Measurements from ENCODE around the gene DDX41. TPM values are rescaled to one million over a fixed set of nuclear protein-coding genes. Genes with fewer than 3 reads are reported as not detected.

Gene DDX41
- total RNA-seq, 1 experiment from 2014 or later, result 136 TPM

DNA sequence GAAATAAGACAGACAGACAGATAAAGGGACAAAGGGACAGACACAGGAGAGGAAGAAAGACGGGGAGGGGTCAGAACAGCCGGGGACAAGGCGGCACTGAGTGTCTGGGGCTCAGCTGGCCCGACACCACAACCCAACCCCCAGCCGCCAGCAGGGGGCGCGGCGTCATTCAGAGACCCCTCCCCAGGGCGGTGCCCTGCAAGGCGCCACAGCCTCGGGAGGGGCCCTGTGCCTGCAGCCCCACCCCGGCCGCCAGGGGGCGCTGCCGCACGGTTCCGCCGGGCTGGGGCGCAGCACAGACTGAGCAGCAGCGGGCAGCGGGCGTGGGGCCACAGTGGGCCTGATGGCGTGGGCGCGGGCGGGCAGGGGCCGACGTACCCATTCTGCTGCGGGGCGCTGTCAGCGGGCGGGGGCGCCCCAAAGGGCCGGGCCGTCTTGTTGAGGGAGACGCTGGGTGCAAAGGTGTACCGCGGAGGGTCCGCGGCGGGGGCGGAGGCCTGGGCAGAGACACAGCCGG lies 25.3 kb downstream of the DDX41 start:
- POLR2A ChIA-PET, result interaction anchor here (0.6 to 6.1 kb wide), 3 partner anchors 10 to 34 kb away, joined by 3 to 43 read pairs (median 4); no protein-coding TSS in a partner anchor
- CTCF ChIA-PET, result interaction anchor here (0.5 to 11.2 kb wide), 17 partner anchors 10 to 609 kb away, joined by 3 to 230 read pairs (median 6); partner anchors contain the start of genes DBN1 and DOK3
- peak; percentile 57 for ATAC-seq
- Mint-ChIP-seq H3K4me3 (no peak overlapping the region), H3K9me3 (no peaks in the 10 kb centered on the region), H3K27me3 (ENCODE audit: low read depth) (no peaks in the 10 kb centered on the region), H3K36me3 (peaks cover 40% of the 10 kb centered on the region), H3K4me1 (peaks cover 27% of the 10 kb centered on the region), H3K27ac (peak overlapping the region; percentile 65; the same call in 1 of the 2 replicates)
- DNase-seq (ENCODE audit: low spot score), result peak; percentile 93
- TF ChIP-seq FOXP1 (CRISPR knock-in tag; IDR thresholded peaks at IDR 0.05; ENCODE audit: borderline replicate concordance) (0 out of 2 replicates have a peak, but pooled peaks have one; percentile 20), ZNF219 (CRISPR knock-in tag; IDR thresholded peaks at IDR 0.05; ENCODE audit: borderline replicate concordance) (no peak), FOXK1 (CRISPR knock-in tag; IDR thresholded peaks at IDR 0.05) (peak; percentile 77), CREB1 (CRISPR knock-in tag; IDR thresholded peaks at IDR 0.05) (no peak), PRRX2 (CRISPR knock-in tag; IDR thresholded peaks at IDR 0.05) (no peak), ZNF423 (CRISPR knock-in tag; IDR thresholded peaks at IDR 0.05) (peak; percentile 80), NR3C1 (CRISPR knock-in tag; conservative IDR thresholded peaks at IDR 0.05; ENCODE audit: low read depth) (no peak), ETV6 (CRISPR knock-in tag; IDR thresholded peaks at IDR 0.05) (peak; percentile 81; the same call in 1 of the 2 replicates), NFYB (CRISPR knock-in tag; conservative IDR thresholded peaks at IDR 0.05; ENCODE audit: low read depth) (no peak), SP1 (CRISPR knock-in tag; conservative IDR thresholded peaks at IDR 0.05) (peak; percentile 85), IRF2 (CRISPR knock-in tag; IDR thresholded peaks at IDR 0.05; ENCODE audit: borderline replicate concordance, low read depth) (no peak)
- TF ChIP-seq, protein P1, sequence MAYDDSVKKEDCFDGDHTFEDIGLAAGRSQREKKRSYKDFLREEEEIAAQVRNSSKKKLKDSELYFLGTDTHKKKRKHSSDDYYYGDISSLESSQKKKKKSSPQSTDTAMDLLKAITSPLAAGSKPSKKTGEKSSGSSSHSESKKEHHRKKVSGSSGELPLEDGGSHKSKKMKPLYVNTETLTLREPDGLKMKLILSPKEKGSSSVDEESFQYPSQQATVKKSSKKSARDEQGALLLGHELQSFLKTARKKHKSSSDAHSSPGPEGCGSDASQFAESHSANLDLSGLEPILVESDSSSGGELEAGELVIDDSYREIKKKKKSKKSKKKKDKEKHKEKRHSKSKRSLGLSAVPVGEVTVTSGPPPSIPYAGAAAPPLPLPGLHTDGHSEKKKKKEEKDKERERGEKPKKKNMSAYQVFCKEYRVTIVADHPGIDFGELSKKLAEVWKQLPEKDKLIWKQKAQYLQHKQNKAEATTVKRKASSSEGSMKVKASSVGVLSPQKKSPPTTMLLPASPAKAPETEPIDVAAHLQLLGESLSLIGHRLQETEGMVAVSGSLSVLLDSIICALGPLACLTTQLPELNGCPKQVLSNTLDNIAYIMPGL (CRISPR knock-in tag; IDR thresholded peaks at IDR 0.05), result peak; percentile 96
- TF ChIP-seq, protein P2, sequence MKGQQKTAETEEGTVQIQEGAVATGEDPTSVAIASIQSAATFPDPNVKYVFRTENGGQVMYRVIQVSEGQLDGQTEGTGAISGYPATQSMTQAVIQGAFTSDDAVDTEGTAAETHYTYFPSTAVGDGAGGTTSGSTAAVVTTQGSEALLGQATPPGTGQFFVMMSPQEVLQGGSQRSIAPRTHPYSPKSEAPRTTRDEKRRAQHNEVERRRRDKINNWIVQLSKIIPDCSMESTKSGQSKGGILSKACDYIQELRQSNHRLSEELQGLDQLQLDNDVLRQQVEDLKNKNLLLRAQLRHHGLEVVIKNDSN (CRISPR knock-in tag; IDR thresholded peaks at IDR 0.05), result no peak
- TF ChIP-seq, protein P3, sequence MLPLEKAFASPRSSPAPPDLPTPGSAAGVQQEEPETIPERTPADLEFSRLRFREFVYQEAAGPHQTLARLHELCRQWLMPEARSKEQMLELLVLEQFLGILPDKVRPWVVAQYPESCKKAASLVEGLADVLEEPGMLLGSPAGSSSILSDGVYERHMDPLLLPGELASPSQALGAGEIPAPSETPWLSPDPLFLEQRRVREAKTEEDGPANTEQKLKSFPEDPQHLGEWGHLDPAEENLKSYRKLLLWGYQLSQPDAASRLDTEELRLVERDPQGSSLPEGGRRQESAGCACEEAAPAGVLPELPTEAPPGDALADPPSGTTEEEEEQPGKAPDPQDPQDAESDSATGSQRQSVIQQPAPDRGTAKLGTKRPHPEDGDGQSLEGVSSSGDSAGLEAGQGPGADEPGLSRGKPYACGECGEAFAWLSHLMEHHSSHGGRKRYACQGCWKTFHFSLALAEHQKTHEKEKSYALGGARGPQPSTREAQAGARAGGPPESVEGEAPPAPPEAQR (CRISPR knock-in tag; IDR thresholded peaks at IDR 0.05), result no peak
- TF ChIP-seq, protein P4, sequence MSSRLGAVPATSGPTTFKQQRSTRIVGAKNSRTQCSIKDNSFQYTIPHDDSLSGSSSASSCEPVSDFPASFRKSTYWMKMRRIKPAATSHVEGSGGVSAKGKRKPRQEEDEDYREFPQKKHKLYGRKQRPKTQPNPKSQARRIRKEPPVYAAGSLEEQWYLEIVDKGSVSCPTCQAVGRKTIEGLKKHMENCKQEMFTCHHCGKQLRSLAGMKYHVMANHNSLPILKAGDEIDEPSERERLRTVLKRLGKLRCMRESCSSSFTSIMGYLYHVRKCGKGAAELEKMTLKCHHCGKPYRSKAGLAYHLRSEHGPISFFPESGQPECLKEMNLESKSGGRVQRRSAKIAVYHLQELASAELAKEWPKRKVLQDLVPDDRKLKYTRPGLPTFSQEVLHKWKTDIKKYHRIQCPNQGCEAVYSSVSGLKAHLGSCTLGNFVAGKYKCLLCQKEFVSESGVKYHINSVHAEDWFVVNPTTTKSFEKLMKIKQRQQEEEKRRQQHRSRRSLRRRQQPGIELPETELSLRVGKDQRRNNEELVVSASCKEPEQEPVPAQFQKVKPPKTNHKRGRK (CRISPR knock-in tag; IDR thresholded peaks at IDR 0.05; ENCODE audit: borderline replicate concordance), result no peak
- TF ChIP-seq, protein P5, sequence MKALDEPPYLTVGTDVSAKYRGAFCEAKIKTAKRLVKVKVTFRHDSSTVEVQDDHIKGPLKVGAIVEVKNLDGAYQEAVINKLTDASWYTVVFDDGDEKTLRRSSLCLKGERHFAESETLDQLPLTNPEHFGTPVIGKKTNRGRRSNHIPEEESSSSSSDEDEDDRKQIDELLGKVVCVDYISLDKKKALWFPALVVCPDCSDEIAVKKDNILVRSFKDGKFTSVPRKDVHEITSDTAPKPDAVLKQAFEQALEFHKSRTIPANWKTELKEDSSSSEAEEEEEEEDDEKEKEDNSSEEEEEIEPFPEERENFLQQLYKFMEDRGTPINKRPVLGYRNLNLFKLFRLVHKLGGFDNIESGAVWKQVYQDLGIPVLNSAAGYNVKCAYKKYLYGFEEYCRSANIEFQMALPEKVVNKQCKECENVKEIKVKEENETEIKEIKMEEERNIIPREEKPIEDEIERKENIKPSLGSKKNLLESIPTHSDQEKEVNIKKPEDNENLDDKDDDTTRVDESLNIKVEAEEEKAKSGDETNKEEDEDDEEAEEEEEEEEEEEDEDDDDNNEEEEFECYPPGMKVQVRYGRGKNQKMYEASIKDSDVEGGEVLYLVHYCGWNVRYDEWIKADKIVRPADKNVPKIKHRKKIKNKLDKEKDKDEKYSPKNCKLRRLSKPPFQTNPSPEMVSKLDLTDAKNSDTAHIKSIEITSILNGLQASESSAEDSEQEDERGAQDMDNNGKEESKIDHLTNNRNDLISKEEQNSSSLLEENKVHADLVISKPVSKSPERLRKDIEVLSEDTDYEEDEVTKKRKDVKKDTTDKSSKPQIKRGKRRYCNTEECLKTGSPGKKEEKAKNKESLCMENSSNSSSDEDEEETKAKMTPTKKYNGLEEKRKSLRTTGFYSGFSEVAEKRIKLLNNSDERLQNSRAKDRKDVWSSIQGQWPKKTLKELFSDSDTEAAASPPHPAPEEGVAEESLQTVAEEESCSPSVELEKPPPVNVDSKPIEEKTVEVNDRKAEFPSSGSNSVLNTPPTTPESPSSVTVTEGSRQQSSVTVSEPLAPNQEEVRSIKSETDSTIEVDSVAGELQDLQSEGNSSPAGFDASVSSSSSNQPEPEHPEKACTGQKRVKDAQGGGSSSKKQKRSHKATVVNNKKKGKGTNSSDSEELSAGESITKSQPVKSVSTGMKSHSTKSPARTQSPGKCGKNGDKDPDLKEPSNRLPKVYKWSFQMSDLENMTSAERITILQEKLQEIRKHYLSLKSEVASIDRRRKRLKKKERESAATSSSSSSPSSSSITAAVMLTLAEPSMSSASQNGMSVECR (CRISPR knock-in tag; IDR thresholded peaks at IDR 0.05; ENCODE audit: borderline replicate concordance), result peak; percentile 34; the same call in 1 of the 2 replicates
- TF ChIP-seq, protein P6, sequence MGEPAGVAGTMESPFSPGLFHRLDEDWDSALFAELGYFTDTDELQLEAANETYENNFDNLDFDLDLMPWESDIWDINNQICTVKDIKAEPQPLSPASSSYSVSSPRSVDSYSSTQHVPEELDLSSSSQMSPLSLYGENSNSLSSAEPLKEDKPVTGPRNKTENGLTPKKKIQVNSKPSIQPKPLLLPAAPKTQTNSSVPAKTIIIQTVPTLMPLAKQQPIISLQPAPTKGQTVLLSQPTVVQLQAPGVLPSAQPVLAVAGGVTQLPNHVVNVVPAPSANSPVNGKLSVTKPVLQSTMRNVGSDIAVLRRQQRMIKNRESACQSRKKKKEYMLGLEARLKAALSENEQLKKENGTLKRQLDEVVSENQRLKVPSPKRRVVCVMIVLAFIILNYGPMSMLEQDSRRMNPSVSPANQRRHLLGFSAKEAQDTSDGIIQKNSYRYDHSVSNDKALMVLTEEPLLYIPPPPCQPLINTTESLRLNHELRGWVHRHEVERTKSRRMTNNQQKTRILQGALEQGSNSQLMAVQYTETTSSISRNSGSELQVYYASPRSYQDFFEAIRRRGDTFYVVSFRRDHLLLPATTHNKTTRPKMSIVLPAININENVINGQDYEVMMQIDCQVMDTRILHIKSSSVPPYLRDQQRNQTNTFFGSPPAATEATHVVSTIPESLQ (CRISPR knock-in tag; IDR thresholded peaks at IDR 0.05), result no peak
- TF ChIP-seq, protein P7, sequence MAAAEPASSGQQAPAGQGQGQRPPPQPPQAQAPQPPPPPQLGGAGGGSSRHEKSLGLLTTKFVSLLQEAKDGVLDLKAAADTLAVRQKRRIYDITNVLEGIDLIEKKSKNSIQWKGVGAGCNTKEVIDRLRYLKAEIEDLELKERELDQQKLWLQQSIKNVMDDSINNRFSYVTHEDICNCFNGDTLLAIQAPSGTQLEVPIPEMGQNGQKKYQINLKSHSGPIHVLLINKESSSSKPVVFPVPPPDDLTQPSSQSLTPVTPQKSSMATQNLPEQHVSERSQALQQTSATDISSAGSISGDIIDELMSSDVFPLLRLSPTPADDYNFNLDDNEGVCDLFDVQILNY (CRISPR knock-in tag; IDR thresholded peaks at IDR 0.05), result peak; percentile 75; the same call in 1 of the 2 replicates
- TF ChIP-seq, protein P8, sequence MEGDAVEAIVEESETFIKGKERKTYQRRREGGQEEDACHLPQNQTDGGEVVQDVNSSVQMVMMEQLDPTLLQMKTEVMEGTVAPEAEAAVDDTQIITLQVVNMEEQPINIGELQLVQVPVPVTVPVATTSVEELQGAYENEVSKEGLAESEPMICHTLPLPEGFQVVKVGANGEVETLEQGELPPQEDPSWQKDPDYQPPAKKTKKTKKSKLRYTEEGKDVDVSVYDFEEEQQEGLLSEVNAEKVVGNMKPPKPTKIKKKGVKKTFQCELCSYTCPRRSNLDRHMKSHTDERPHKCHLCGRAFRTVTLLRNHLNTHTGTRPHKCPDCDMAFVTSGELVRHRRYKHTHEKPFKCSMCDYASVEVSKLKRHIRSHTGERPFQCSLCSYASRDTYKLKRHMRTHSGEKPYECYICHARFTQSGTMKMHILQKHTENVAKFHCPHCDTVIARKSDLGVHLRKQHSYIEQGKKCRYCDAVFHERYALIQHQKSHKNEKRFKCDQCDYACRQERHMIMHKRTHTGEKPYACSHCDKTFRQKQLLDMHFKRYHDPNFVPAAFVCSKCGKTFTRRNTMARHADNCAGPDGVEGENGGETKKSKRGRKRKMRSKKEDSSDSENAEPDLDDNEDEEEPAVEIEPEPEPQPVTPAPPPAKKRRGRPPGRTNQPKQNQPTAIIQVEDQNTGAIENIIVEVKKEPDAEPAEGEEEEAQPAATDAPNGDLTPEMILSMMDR (IDR thresholded peaks at IDR 0.05), result peak; percentile 100

All from WTC11 (cell line).